Measurements from ENCODE around the gene CHI3L1. TPM values are rescaled to one million over a fixed set of nuclear protein-coding genes. Genes with fewer than 3 reads are reported as not detected.

CHI3L1 gene
- total and polyA plus RNA-seq, 9 donors: 0.13 to 2.1 (median 1.0) TPM

DNA sequence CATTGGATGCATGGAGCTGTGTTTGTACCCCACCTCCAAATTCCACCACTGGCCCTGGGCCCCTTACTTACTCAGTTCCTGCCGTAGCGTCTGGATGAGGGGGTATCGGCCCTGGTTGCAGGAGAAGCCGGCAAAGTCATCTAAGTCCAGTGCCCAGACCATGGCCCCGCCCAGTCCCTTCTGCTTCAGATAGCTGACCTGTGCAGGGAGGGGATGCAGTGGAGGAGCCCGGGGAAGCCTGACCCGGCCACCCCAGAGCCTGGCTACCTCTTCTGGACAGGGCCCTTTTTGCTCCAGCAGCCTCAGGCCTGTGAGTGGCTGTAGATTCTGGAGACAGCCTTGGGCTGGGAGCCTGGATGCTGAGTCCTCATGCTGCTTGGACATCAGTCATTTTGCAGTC, 31.2 kb upstream of the CHI3L1 start:
- Histone ChIP-seq H3K27me3 (ENCODE audit: control insufficient read depth, insufficient read depth, low read length) (peaks cover 34% of the 10 kb centered on the region), H3K4me3 (ENCODE audit: low read length) (no peak overlapping the region), H3K36me3 (ENCODE audit: control insufficient read depth, insufficient read depth, low read length) (no peaks in the 10 kb centered on the region), H3K4me1 (ENCODE audit: control insufficient read depth, insufficient read depth, low read length) (peaks cover 30% of the 10 kb centered on the region), H3K27ac (ENCODE audit: low read length) (no peak overlapping the region), H3K9me3 (replicated peaks; ENCODE audit: control insufficient read depth, low read depth, low read length) (no peaks in the 10 kb centered on the region)
- no peak for DNase-seq
- 80% methylated on average over 1 of the region's 7 CpGs for WGBS (ENCODE audit: insufficient coverage)

DNA sequence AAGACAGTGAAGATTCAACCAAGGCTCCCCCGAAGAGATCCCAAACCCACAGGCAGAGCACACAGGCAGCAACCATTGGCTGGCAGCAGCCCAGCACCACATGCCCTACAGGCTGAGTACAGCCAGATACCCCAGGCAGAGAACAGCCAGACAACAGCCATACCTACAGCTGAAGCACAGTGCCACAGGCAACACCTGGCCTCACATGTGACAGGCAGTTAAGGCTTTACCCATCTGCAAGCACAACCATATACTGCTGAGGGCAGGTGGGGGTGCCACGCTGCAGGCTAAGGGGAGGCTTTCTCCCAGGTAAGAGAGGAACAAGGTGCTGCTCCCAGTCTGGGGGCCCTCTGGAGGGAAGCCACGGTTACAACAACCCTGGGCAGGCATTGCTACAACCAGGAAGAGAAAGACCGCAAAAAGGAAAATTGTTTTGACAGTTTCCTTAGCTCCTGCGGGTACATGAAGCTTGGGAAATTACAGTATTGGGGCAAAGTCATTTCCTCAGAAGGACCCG, 30.7 kb upstream of the CHI3L1 start:
- no peak for DNase-seq
- no peaks in the 10 kb centered on the region for H3K36me3 ChIP-seq (ENCODE audit: control insufficient read depth, insufficient read depth, low read length)
- H3K27me3 ChIP-seq (ENCODE audit: control insufficient read depth, insufficient read depth, low read length): peaks cover 34% of the 10 kb centered on the region
- peaks cover 30% of the 10 kb centered on the region for H3K4me1 ChIP-seq (ENCODE audit: control insufficient read depth, insufficient read depth, low read length)
- no peak overlapping the region for H3K27ac ChIP-seq (ENCODE audit: low read length)
- H3K4me3 ChIP-seq (ENCODE audit: low read length): no peak overlapping the region
- no peaks in the 10 kb centered on the region for H3K9me3 ChIP-seq (replicated peaks; ENCODE audit: control insufficient read depth, low read depth, low read length)
- 39% methylated on average over 3 of the region's 6 CpGs for WGBS (ENCODE audit: insufficient coverage)

DNA sequence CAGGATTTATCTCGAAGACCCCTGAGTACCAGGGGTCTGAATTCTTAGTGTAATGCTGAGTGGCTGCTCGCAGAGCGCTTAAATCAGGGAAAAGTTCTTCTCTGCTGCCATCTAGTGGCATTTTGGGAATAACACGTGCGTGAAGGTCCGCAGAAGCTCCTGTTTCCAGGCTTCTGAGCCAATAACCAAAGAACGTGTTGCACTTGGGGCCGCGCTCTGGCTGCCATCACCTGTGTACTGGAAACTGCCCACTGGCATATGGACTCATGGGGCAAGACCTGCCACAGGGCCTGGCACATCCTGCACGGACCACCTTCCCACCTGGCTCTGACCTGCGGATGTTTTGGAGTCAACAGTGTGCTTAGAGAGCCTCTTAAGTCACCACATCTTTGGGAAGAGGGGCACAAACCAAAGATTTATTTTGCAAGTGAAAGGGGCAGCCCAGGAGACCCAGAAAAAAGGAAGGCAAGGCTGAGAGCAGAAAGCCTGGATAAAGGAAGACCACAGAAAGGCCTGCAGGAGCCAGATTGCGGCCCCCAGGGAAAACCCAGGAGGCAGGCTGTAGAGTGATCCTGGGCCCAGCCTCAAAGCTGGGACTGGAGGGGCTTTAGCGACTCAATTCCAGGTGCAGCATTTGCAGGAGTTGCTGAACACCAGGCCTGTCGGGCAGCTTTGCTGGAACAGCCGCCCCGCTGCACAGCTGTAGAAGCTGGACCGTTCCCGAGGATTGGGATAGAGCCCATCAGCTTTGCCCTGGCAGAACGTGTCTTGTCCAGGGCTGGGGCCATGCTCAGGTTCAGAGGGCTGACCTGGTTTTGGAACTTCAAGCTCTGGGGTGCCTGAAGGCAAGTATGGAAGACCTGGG, 30.0 kb upstream of the CHI3L1 start:
- 19% methylated on average over 19 of the region's 19 CpGs for whole genome bisulfite sequencing (ENCODE audit: insufficient coverage)
- Histone ChIP-seq H3K4me3 (ENCODE audit: low read length) (no peak overlapping the region), H3K27me3 (ENCODE audit: control insufficient read depth, insufficient read depth, low read length) (peaks cover 31% of the 10 kb centered on the region), H3K4me1 (ENCODE audit: control insufficient read depth, insufficient read depth, low read length) (peaks cover 30% of the 10 kb centered on the region), H3K36me3 (ENCODE audit: control insufficient read depth, insufficient read depth, low read length) (no peaks in the 10 kb centered on the region), H3K9me3 (replicated peaks; ENCODE audit: control insufficient read depth, low read depth, low read length) (no peaks in the 10 kb centered on the region), H3K27ac (ENCODE audit: low read length) (no peak overlapping the region)
- peak; percentile 86 for DNase-seq

DNA sequence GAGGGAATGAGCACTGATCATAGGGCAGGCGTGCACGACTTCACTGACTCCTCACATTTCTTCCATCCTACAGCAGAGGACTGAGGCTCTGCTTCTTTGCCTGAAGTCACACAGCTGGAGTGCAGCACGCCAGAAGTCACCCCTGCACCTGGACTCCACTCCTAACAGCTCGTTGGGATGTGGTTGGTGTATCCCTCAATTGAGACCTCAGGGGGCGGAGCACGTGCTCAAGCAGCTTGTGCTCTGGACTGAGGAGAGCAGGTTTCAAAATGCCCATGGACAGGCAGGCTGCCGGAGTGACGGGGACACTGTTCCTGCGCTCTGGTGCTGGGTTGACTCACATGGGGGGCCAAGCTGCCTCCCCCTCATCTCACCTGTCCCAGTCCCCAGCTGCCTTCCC, 29.1 kb upstream of the CHI3L1 start:
- Histone ChIP-seq H3K4me1 (ENCODE audit: control insufficient read depth, insufficient read depth, low read length) (peaks cover 30% of the 10 kb centered on the region), H3K9me3 (replicated peaks; ENCODE audit: control insufficient read depth, low read depth, low read length) (no peaks in the 10 kb centered on the region), H3K4me3 (ENCODE audit: low read length) (no peak overlapping the region), H3K27ac (ENCODE audit: low read length) (no peak overlapping the region), H3K27me3 (ENCODE audit: control insufficient read depth, insufficient read depth, low read length) (peaks cover 25% of the 10 kb centered on the region), H3K36me3 (ENCODE audit: control insufficient read depth, insufficient read depth, low read length) (no peaks in the 10 kb centered on the region)
- DNase-seq: peak; percentile 25
- WGBS (ENCODE audit: insufficient coverage): 38% methylated on average over 7 of the region's 9 CpGs

DNA sequence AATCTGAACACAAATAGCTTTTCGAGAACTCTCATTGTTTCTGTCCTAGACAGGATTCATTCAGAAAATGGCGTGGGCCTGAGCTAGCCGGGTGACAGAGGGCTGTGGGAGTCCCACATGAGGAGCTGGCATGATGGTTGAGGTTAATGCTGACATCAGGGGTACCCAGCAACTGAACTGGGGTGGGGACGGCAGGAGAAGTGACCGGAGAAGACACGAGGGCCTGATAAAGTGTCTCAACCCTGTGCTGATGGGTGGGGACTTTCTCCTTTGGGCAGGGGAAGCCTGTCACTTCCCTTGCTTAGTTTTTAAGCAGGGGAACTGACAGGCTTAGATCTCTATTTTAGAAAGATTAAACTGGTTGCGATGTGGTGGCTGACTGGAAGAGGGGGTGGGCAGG, 28.4 kb upstream of the CHI3L1 start:
- Histone ChIP-seq H3K9me3 (replicated peaks; ENCODE audit: control insufficient read depth, low read depth, low read length) (no peaks in the 10 kb centered on the region), H3K4me3 (ENCODE audit: low read length) (no peak overlapping the region), H3K36me3 (ENCODE audit: control insufficient read depth, insufficient read depth, low read length) (no peaks in the 10 kb centered on the region), H3K4me1 (ENCODE audit: control insufficient read depth, insufficient read depth, low read length) (peaks cover 30% of the 10 kb centered on the region), H3K27ac (ENCODE audit: low read length) (no peak overlapping the region), H3K27me3 (ENCODE audit: control insufficient read depth, insufficient read depth, low read length) (peaks cover 24% of the 10 kb centered on the region)
- DNase-seq: no peak
- WGBS (ENCODE audit: insufficient coverage): 68% methylated on average over 7 of the region's 7 CpGs

DNA sequence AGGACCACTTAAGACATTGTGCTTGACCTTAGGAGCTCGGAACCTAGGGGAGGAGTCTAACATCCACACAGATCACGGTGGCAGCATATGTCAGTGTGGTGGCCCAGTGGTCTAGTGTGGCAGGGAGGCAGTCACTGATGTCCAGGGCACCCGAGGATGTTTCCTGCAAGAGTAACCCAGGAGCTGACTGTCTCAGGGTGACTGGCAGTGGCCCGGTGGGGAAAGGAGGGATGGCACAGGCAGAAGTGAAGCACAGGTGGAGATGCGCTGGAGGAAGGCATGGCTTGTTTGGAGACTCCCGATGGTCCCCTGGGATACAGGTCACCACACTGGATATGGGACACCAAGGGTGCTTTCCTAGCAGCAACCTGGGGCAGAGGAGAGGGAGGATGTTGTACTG, 26.6 kb upstream of the CHI3L1 start:
- Histone ChIP-seq H3K27me3 (ENCODE audit: control insufficient read depth, insufficient read depth, low read length) (peaks cover 18% of the 10 kb centered on the region), H3K27ac (ENCODE audit: low read length) (no peak overlapping the region), H3K9me3 (replicated peaks; ENCODE audit: control insufficient read depth, low read depth, low read length) (no peaks in the 10 kb centered on the region), H3K4me3 (ENCODE audit: low read length) (no peak overlapping the region), H3K4me1 (ENCODE audit: control insufficient read depth, insufficient read depth, low read length) (peaks cover 30% of the 10 kb centered on the region), H3K36me3 (ENCODE audit: control insufficient read depth, insufficient read depth, low read length) (no peaks in the 10 kb centered on the region)
- no peak for DNase-seq
- WGBS (ENCODE audit: insufficient coverage): 81% methylated on average over 6 of the region's 6 CpGs

DNA sequence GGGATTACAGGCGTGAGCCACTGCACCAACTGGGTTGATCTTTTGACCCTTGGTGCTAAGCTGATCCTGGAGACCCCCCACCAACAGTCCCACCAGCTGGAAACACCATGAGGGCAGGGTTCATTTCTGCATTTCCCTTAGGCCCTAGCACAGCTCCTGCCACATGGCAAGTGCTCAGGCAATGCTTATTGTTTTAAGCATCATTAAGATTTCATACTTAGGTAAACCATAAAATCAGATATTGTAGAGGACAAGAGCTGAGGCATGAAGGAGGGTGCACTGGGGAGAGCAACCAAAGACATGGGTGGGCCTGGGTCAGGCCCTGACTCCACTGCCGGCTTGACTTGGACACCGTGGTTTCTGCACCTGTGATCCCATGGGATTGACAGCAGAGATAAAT, 25.3 kb upstream of the CHI3L1 start:
- Histone ChIP-seq H3K9me3 (replicated peaks; ENCODE audit: control insufficient read depth, low read depth, low read length) (no peaks in the 10 kb centered on the region), H3K27ac (ENCODE audit: low read length) (no peak overlapping the region), H3K36me3 (ENCODE audit: control insufficient read depth, insufficient read depth, low read length) (no peaks in the 10 kb centered on the region), H3K4me3 (ENCODE audit: low read length) (no peak overlapping the region), H3K4me1 (ENCODE audit: control insufficient read depth, insufficient read depth, low read length) (peaks cover 32% of the 10 kb centered on the region), H3K27me3 (ENCODE audit: control insufficient read depth, insufficient read depth, low read length) (peaks cover 8% of the 10 kb centered on the region)
- 60% methylated on average over 3 of the region's 3 CpGs for WGBS (ENCODE audit: insufficient coverage)
- no peak for DNase-seq

DNA sequence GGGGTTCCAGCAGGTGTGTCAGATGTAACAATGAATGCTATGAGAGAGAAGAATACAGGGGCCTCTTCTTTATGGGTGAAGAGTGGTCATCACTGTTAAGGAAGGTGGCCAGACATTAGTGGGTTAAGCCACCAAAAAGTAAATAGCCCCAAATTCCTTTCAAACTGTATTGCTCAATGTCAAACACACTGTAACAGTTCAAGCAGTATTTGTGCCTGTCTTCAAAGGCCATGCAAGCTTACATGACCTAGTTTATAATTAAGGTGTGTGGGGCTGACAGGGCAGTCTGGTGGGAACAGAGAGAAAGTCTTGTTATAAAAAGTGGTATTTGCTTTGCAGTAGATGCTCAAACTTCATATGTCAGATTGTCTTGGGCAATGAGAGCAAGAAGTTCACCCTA, 24.5 kb upstream of the CHI3L1 start:
- DNase-seq: no peak
- H3K9me3 ChIP-seq (replicated peaks; ENCODE audit: control insufficient read depth, low read depth, low read length): no peaks in the 10 kb centered on the region
- H3K4me1 ChIP-seq (ENCODE audit: control insufficient read depth, insufficient read depth, low read length): peaks cover 31% of the 10 kb centered on the region
- H3K36me3 ChIP-seq (ENCODE audit: control insufficient read depth, insufficient read depth, low read length): no peaks in the 10 kb centered on the region
- H3K27ac ChIP-seq (ENCODE audit: low read length): no peak overlapping the region
- H3K27me3 ChIP-seq (ENCODE audit: control insufficient read depth, insufficient read depth, low read length): peaks cover 3% of the 10 kb centered on the region
- H3K4me3 ChIP-seq (ENCODE audit: low read length): no peak overlapping the region

DNA sequence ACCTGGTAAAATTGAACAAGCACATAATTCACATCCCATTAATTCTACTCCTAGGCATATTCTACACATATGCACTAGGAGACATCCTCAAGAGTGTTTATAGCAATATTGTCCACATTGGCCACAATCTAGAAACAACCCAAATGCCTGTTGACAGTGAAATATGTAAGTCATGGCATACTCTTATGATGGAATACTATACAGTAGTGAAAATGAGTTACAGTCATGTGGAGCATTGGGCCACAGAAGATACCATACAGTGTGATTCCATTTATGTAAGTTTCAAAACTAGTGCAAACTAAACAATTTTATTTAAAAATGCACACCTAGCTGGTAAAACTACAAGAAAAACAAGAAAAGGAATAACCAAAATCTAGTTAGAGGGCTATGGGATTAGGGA, 23.8 kb upstream of the CHI3L1 start:
- Histone ChIP-seq H3K4me1 (ENCODE audit: control insufficient read depth, insufficient read depth, low read length) (peaks cover 31% of the 10 kb centered on the region), H3K9me3 (replicated peaks; ENCODE audit: control insufficient read depth, low read depth, low read length) (no peaks in the 10 kb centered on the region), H3K27me3 (ENCODE audit: control insufficient read depth, insufficient read depth, low read length) (no peaks in the 10 kb centered on the region), H3K27ac (ENCODE audit: low read length) (no peak overlapping the region), H3K36me3 (ENCODE audit: control insufficient read depth, insufficient read depth, low read length) (no peaks in the 10 kb centered on the region), H3K4me3 (ENCODE audit: low read length) (no peak overlapping the region)
- no peak for DNase-seq

DNA sequence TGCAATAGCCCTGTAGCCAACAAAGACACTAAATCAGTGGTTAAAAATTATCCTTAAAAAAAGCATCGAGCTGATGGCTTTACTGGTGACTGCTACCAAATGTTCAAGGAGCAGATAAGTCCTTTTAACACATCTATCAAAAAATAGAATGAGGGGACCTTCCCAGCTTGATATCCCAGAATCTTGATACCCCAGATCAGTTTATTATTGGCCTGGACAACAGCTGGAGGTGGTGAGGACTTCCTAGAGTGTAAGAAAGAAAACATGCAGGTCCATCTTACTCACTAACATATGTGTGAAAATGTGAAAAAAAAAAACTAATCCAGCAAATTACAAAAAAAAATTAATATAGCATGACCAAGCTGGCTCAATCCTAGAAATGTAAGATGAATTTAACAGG, 21.7 kb upstream of the CHI3L1 start:
- no peaks in the 10 kb centered on the region for H3K36me3 ChIP-seq (ENCODE audit: control insufficient read depth, insufficient read depth, low read length)
- no peaks in the 10 kb centered on the region for H3K27me3 ChIP-seq (ENCODE audit: control insufficient read depth, insufficient read depth, low read length)
- H3K4me1 ChIP-seq (ENCODE audit: control insufficient read depth, insufficient read depth, low read length): peaks cover 30% of the 10 kb centered on the region
- peak overlapping the region; percentile 26 for H3K27ac ChIP-seq (ENCODE audit: low read length)
- WGBS (ENCODE audit: insufficient coverage): no CpG with 5 or more reads among the region's 1 CpG
- no peak overlapping the region for H3K4me3 ChIP-seq (ENCODE audit: low read length)
- DNase-seq: no peak
- H3K9me3 ChIP-seq (replicated peaks; ENCODE audit: control insufficient read depth, low read depth, low read length): no peaks in the 10 kb centered on the region

Measured in muscle of leg (tissue), 11 donors.